ENCODE data around the gene FTSJ3.

FTSJ3 gene

DNA sequence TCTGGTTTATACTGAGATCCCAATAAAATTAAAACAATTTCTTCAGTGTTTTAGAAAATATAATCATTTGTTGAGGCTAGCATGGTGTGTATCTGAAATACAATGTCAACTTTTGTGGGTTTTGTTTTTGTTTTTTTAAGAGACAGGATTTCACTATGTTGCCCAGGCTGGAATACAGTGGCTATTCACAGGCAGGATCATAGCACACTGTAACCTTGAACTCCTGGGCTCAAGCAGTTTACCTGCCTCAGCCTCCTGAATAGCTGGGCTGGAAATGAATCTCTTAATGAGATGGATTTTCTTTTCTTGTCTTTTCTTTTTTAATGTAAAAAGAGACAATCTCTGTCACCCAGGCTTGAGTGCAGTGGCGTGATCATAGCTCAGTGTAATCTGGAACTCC is 41.3 kb downstream of the FTSJ3 start:
- H3K36me3 ChIP-seq (replicated peaks; ENCODE audit: insufficient read depth, low read length) = peaks cover 9% of the 10 kb centered on the region
- H3K9me2 ChIP-seq (replicated peaks; ENCODE audit: insufficient read depth, low read length) = no peaks in the 10 kb centered on the region
- no peaks in the 10 kb centered on the region for H3K27me3 ChIP-seq (replicated peaks; ENCODE audit: insufficient read depth, low read length)
- H3K79me2 ChIP-seq (ENCODE audit: low read length) = peaks cover 89% of the 10 kb centered on the region
- no peak overlapping the region for H3K9ac ChIP-seq (ENCODE audit: low read length)
- H2AFZ ChIP-seq (ENCODE audit: low read length) = no peak overlapping the region
- H3K9me3 ChIP-seq (replicated peaks; ENCODE audit: insufficient read depth, low read length) = no peaks in the 10 kb centered on the region
- H3K4me1 ChIP-seq (ENCODE audit: low read length) = no peaks in the 10 kb centered on the region
- no peak overlapping the region for H3K4me3 ChIP-seq (ENCODE audit: low read length)
- no peak overlapping the region for H3K27ac ChIP-seq (ENCODE audit: low read length)
- H4K20me1 ChIP-seq (ENCODE audit: insufficient read depth, low read length) = peaks cover 31% of the 10 kb centered on the region
- TF ChIP-seq EZH2 (optimal IDR thresholded peaks at IDR 0.05; ENCODE audit: low read depth, low read length) (no peak), EZH2phosphoT487 (IDR thresholded peaks at IDR 0.05; ENCODE audit: low read length) (no peak)
- TF ChIP-seq, protein P1, sequence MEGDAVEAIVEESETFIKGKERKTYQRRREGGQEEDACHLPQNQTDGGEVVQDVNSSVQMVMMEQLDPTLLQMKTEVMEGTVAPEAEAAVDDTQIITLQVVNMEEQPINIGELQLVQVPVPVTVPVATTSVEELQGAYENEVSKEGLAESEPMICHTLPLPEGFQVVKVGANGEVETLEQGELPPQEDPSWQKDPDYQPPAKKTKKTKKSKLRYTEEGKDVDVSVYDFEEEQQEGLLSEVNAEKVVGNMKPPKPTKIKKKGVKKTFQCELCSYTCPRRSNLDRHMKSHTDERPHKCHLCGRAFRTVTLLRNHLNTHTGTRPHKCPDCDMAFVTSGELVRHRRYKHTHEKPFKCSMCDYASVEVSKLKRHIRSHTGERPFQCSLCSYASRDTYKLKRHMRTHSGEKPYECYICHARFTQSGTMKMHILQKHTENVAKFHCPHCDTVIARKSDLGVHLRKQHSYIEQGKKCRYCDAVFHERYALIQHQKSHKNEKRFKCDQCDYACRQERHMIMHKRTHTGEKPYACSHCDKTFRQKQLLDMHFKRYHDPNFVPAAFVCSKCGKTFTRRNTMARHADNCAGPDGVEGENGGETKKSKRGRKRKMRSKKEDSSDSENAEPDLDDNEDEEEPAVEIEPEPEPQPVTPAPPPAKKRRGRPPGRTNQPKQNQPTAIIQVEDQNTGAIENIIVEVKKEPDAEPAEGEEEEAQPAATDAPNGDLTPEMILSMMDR (IDR thresholded peaks at IDR 0.05; ENCODE audit: low read length) = no peak
- H3F3A ChIP-seq (ENCODE audit: insufficient read depth, low read length) = no peaks in the 10 kb centered on the region
- no peak overlapping the region for H3K4me2 ChIP-seq (ENCODE audit: low read depth, low read length)
- no peak for DNase-seq

DNA sequence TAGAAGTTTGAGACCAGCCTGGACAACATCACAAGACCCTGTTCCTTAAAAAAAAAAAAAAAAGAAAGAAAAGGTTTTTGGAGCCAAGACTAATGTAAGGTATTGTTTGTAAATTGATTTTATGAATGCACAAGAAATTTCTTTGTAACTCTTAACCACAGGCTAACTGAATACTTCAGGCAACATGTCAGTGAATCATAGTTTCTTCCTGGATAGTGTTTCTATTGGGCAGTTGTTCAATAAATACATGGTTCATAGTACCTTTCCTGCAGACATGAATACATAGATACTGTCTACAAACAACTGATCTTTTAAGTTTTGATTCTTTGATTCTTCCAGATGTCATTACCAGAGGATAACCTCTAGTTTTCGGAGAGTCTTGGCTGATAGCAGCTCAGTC is 41.9 kb downstream of the FTSJ3 start:
- Histone ChIP-seq H4K20me1 (ENCODE audit: insufficient read depth, low read length) (peaks cover 27% of the 10 kb centered on the region), H3F3A (ENCODE audit: insufficient read depth, low read length) (no peaks in the 10 kb centered on the region), H3K79me2 (ENCODE audit: low read length) (peaks cover 89% of the 10 kb centered on the region), H3K9me3 (replicated peaks; ENCODE audit: insufficient read depth, low read length) (no peaks in the 10 kb centered on the region), H3K4me3 (ENCODE audit: low read length) (no peak overlapping the region), H3K9me2 (replicated peaks; ENCODE audit: insufficient read depth, low read length) (no peaks in the 10 kb centered on the region), H3K4me2 (ENCODE audit: low read depth, low read length) (no peak overlapping the region), H3K4me1 (ENCODE audit: low read length) (no peaks in the 10 kb centered on the region), H3K27me3 (replicated peaks; ENCODE audit: insufficient read depth, low read length) (no peaks in the 10 kb centered on the region), H3K27ac (ENCODE audit: low read length) (no peak overlapping the region), H3K36me3 (replicated peaks; ENCODE audit: insufficient read depth, low read length) (peaks cover 9% of the 10 kb centered on the region), H3K9ac (ENCODE audit: low read length) (no peak overlapping the region), H2AFZ (ENCODE audit: low read length) (no peak overlapping the region)
- TF ChIP-seq EZH2 (optimal IDR thresholded peaks at IDR 0.05; ENCODE audit: low read depth, low read length) (no peak), EZH2phosphoT487 (IDR thresholded peaks at IDR 0.05; ENCODE audit: low read length) (no peak)
- TF ChIP-seq, protein P1 (IDR thresholded peaks at IDR 0.05; ENCODE audit: low read length) = no peak
- no peak for DNase-seq

DNA sequence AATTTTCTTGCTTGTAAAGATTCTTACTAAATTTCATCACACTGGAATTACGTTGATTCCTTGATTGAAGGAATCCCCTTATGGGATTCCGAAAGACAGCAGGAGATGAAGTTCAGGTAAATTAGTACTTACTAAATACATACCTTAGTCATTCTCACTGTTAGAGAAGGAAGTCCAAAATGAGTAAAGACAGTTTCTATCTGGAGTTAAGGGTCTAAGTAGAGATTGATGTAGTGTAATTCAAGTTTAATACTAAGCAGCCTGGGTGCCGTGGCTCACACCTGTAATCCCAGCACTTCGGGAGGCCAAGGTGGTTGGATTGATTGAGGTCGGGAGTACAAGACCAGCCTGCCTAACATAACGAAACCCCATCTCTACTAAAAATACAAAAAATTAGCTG is 43.9 kb downstream of the FTSJ3 start:
- no peaks in the 10 kb centered on the region for H3F3A ChIP-seq (ENCODE audit: insufficient read depth, low read length)
- no peaks in the 10 kb centered on the region for H3K4me1 ChIP-seq (ENCODE audit: low read length)
- H3K9ac ChIP-seq (ENCODE audit: low read length) = no peak overlapping the region
- H3K4me2 ChIP-seq (ENCODE audit: low read depth, low read length) = no peak overlapping the region
- H3K9me3 ChIP-seq (replicated peaks; ENCODE audit: insufficient read depth, low read length) = no peaks in the 10 kb centered on the region
- no peaks in the 10 kb centered on the region for H3K27me3 ChIP-seq (replicated peaks; ENCODE audit: insufficient read depth, low read length)
- no peaks in the 10 kb centered on the region for H3K9me2 ChIP-seq (replicated peaks; ENCODE audit: insufficient read depth, low read length)
- no peak overlapping the region for H3K27ac ChIP-seq (ENCODE audit: low read length)
- no peak overlapping the region for H2AFZ ChIP-seq (ENCODE audit: low read length)
- peaks cover 91% of the 10 kb centered on the region for H3K79me2 ChIP-seq (ENCODE audit: low read length)
- H3K4me3 ChIP-seq (ENCODE audit: low read length) = no peak overlapping the region
- peaks cover 9% of the 10 kb centered on the region for H3K36me3 ChIP-seq (replicated peaks; ENCODE audit: insufficient read depth, low read length)
- DNase-seq = no peak
- H4K20me1 ChIP-seq (ENCODE audit: insufficient read depth, low read length) = peaks cover 31% of the 10 kb centered on the region
- TF ChIP-seq, protein P1 (IDR thresholded peaks at IDR 0.05; ENCODE audit: low read length) = no peak
- TF ChIP-seq EZH2 (optimal IDR thresholded peaks at IDR 0.05; ENCODE audit: low read depth, low read length) = no peak
- TF ChIP-seq EZH2phosphoT487 (IDR thresholded peaks at IDR 0.05; ENCODE audit: low read length) = no peak
